ENCODE results near the gene TRMT11. TPM values are rescaled to one million over a fixed set of nuclear protein-coding genes. Genes with fewer than 3 reads are reported as not detected.
A peak's percentile ranks its signal among the peaks of the same experiment; 100 is the strongest.

TRMT11 gene
- total RNA-seq, 1 donor from 2014 or later, result 20.4 TPM

- peak; percentile 69 for TF ChIP-seq CTCF (IDR thresholded peaks at IDR 0.05)
- peak overlapping the region; percentile 72 for H3K27ac Mint-ChIP-seq (ENCODE audit: unreplicated experiment)
- H3K27me3 Mint-ChIP-seq (ENCODE audit: unreplicated experiment), result no peaks in the 10 kb centered on the region
- no peak overlapping the region for H3K4me3 Mint-ChIP-seq (ENCODE audit: unreplicated experiment)
- DNase-seq (ENCODE audit: extremely low spot score, unreplicated experiment), result no peak
- peaks cover 13% of the 10 kb centered on the region for H3K36me3 Mint-ChIP-seq (ENCODE audit: unreplicated experiment)
- H3K4me1 Mint-ChIP-seq (ENCODE audit: unreplicated experiment), result no peaks in the 10 kb centered on the region
- H3K9me3 Mint-ChIP-seq (ENCODE audit: unreplicated experiment), result no peaks in the 10 kb centered on the region
These were observed 12.0 kb upstream of the TRMT11 start for GRCh38 chr6:125974214-125974866.

- no peaks in the 10 kb centered on the region for H3K27me3 Mint-ChIP-seq (ENCODE audit: unreplicated experiment)
- no peaks in the 10 kb centered on the region for H3K4me1 Mint-ChIP-seq (ENCODE audit: unreplicated experiment)
- no peak for TF ChIP-seq CTCF (IDR thresholded peaks at IDR 0.05)
- H3K36me3 Mint-ChIP-seq (ENCODE audit: unreplicated experiment), result peaks cover 10% of the 10 kb centered on the region
- no peaks in the 10 kb centered on the region for H3K9me3 Mint-ChIP-seq (ENCODE audit: unreplicated experiment)
- no peak overlapping the region for H3K4me3 Mint-ChIP-seq (ENCODE audit: unreplicated experiment)
- DNase-seq (ENCODE audit: extremely low spot score, unreplicated experiment), result no peak
- H3K27ac Mint-ChIP-seq (ENCODE audit: unreplicated experiment), result no peak overlapping the region
These were observed 7.2 kb upstream of the TRMT11 start for GRCh38 chr6:125979101-125979500.

GRCh38 chr6:125981571-125982185 lies 4.7 kb upstream of the TRMT11 start:
- TF ChIP-seq CTCF (IDR thresholded peaks at IDR 0.05), result no peak
- Mint-ChIP-seq H3K4me1 (ENCODE audit: unreplicated experiment) (peaks cover 3% of the 10 kb centered on the region), H3K4me3 (ENCODE audit: unreplicated experiment) (no peak overlapping the region), H3K27me3 (ENCODE audit: unreplicated experiment) (no peaks in the 10 kb centered on the region), H3K9me3 (ENCODE audit: unreplicated experiment) (no peaks in the 10 kb centered on the region), H3K27ac (ENCODE audit: unreplicated experiment) (no peak overlapping the region), H3K36me3 (ENCODE audit: unreplicated experiment) (peaks cover 10% of the 10 kb centered on the region)
- DNase-seq (ENCODE audit: extremely low spot score, unreplicated experiment), result no peak

- Mint-ChIP-seq H3K36me3 (ENCODE audit: unreplicated experiment) (peaks cover 5% of the 10 kb centered on the region), H3K27me3 (ENCODE audit: unreplicated experiment) (no peaks in the 10 kb centered on the region), H3K9me3 (ENCODE audit: unreplicated experiment) (no peaks in the 10 kb centered on the region), H3K4me1 (ENCODE audit: unreplicated experiment) (peaks cover 3% of the 10 kb centered on the region), H3K27ac (ENCODE audit: unreplicated experiment) (no peak overlapping the region), H3K4me3 (ENCODE audit: unreplicated experiment) (no peak overlapping the region)
- TF ChIP-seq CTCF (IDR thresholded peaks at IDR 0.05), result no peak
- no peak for DNase-seq (ENCODE audit: extremely low spot score, unreplicated experiment)
These were observed 2.9 kb upstream of the TRMT11 start for GRCh38 chr6:125983246-125983945.

- no peak overlapping the region for H3K4me3 Mint-ChIP-seq (ENCODE audit: unreplicated experiment)
- H3K36me3 Mint-ChIP-seq (ENCODE audit: unreplicated experiment), result peaks cover 1% of the 10 kb centered on the region
- TF ChIP-seq CTCF (IDR thresholded peaks at IDR 0.05), result no peak
- no peaks in the 10 kb centered on the region for H3K27me3 Mint-ChIP-seq (ENCODE audit: unreplicated experiment)
- H3K4me1 Mint-ChIP-seq (ENCODE audit: unreplicated experiment), result peaks cover 6% of the 10 kb centered on the region
- H3K27ac Mint-ChIP-seq (ENCODE audit: unreplicated experiment), result peak overlapping the region; percentile 66
- DNase-seq (ENCODE audit: extremely low spot score, unreplicated experiment), result no peak
- no peaks in the 10 kb centered on the region for H3K9me3 Mint-ChIP-seq (ENCODE audit: unreplicated experiment)
These were observed 2.0 kb upstream of the TRMT11 start for GRCh38 chr6:125984311-125984710.
